Sigmoid colon (tissue), 3 donors: ENCODE measurements around the gene AXL.

Experiments used
- POLR2A ChIP-seq, 2 donors: fragments of 450-650 bp; IDR thresholded peaks; one replicate each; pipeline ENCODE4 v1.6.1; 2016; ENCODE audit warnings: antibody characterized with exemption in 2 of 2, mild to moderate bottlenecking in 2 of 2, moderate library complexity in 2 of 2
- TF ChIP-seq, protein P1 (sequence below), 4 experiments: fragments of 450-650 bp in 3 of 4; fragments of 200-600 bp in 1 of 4; IDR thresholded peaks; one replicate each; pipeline ENCODE4 v1.5.1; 2016 to 2019; ENCODE audit warnings: antibody characterized with exemption in 4 of 4, mild to moderate bottlenecking in 3 of 4, moderate library complexity in 2 of 4

DNA sequence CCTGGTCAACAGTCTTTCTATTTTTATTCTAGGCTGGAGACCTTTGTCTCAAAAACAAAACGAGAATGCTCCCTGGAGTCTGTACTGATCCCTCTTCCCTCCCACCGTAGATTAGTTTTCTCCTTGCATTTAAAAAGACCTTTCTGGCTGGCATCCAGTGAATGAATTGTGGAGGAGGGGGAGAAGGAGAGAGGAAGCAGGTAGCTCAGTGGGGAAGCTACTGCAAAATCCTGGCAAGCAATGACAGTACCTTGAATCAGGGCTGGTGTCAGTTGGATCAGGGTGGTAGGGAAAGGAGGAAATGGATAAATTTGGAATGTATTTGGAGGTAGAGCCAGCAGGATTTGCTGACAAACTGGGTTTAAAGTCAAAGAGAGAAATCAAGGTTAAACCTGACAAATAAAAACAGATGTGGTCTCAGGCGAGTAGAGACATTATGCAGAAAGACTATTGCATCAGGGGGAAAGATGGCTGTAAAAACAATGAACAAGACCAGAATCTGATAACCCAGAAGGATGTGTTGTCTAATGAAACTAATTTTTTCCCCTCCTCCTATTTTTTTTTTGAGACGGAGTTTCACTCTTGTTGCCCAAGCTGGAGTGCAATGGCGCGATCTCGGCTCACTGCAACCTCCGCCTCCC is 29.5 kb upstream of the AXL start:
- no peak for TF ChIP-seq POLR2A (IDR thresholded peaks at IDR 0.05)
- TF ChIP-seq, protein P1, sequence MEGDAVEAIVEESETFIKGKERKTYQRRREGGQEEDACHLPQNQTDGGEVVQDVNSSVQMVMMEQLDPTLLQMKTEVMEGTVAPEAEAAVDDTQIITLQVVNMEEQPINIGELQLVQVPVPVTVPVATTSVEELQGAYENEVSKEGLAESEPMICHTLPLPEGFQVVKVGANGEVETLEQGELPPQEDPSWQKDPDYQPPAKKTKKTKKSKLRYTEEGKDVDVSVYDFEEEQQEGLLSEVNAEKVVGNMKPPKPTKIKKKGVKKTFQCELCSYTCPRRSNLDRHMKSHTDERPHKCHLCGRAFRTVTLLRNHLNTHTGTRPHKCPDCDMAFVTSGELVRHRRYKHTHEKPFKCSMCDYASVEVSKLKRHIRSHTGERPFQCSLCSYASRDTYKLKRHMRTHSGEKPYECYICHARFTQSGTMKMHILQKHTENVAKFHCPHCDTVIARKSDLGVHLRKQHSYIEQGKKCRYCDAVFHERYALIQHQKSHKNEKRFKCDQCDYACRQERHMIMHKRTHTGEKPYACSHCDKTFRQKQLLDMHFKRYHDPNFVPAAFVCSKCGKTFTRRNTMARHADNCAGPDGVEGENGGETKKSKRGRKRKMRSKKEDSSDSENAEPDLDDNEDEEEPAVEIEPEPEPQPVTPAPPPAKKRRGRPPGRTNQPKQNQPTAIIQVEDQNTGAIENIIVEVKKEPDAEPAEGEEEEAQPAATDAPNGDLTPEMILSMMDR (IDR thresholded peaks at IDR 0.05), result no peak
